GM18909 (cell line): ENCODE data around the gene DCC.

Source experiments
- ATAC-seq: cut with Tn5 transposase; IDR thresholded peaks from one replicate; pipeline ENCODE4 v1.9.1; 2021; ENCODE audit warnings: mild to moderate bottlenecking; ENCODE audit not compliant: unreplicated experiment, poor library complexity

DCC gene, protein sequence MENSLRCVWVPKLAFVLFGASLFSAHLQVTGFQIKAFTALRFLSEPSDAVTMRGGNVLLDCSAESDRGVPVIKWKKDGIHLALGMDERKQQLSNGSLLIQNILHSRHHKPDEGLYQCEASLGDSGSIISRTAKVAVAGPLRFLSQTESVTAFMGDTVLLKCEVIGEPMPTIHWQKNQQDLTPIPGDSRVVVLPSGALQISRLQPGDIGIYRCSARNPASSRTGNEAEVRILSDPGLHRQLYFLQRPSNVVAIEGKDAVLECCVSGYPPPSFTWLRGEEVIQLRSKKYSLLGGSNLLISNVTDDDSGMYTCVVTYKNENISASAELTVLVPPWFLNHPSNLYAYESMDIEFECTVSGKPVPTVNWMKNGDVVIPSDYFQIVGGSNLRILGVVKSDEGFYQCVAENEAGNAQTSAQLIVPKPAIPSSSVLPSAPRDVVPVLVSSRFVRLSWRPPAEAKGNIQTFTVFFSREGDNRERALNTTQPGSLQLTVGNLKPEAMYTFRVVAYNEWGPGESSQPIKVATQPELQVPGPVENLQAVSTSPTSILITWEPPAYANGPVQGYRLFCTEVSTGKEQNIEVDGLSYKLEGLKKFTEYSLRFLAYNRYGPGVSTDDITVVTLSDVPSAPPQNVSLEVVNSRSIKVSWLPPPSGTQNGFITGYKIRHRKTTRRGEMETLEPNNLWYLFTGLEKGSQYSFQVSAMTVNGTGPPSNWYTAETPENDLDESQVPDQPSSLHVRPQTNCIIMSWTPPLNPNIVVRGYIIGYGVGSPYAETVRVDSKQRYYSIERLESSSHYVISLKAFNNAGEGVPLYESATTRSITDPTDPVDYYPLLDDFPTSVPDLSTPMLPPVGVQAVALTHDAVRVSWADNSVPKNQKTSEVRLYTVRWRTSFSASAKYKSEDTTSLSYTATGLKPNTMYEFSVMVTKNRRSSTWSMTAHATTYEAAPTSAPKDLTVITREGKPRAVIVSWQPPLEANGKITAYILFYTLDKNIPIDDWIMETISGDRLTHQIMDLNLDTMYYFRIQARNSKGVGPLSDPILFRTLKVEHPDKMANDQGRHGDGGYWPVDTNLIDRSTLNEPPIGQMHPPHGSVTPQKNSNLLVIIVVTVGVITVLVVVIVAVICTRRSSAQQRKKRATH (N-terminal part only)

DNA sequence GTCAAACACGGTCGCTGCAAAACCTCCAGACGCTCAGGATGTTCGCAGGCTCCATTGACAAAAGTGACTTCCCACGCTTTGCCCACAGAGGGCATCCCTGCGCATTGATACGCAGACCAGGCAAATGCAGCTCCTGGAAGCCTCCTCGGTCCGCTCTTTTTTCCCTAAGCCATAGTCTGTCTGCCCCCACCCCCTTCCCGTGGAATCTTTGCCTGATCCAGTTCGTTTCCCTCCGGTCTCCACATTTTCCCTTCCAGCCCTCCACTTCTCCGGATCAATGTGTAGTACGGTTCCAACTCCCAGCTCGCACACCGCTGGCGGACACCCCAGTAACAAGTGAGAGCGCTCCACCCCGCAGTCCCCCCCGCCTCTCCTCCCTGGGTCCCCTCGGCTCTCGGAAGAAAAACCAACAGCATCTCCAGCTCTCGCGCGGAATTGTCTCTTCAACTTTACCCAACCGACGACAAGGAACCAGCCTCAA lies at the start of gene DCC:
TSS of gene DCC (plus strand) at position 307 of the 481 bp plus-strand sequence. CDS start 591 bp downstream, outside the sequence.
- peak; percentile 65 for ATAC-seq

DNA sequence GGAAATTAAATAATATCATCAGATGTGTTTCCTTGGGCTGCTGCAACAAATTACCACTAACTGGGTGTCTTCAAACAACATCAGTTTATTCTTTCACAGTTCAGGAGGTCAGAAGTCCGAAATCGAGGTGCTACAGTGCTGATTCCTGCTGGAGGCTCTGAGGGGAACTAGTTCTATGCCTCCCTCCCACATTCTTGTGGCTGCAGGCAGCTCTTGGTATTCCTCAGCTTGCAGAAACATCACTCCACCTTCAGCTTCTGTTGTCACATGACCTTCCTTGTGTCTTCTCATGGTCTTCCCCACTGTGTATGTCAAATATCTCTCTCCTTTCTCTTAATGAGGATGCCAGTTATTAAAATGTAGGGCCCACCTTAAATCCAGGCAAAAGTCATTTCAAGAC lies 29.3 kb upstream of the DCC start:
- no peak for ATAC-seq

DNA sequence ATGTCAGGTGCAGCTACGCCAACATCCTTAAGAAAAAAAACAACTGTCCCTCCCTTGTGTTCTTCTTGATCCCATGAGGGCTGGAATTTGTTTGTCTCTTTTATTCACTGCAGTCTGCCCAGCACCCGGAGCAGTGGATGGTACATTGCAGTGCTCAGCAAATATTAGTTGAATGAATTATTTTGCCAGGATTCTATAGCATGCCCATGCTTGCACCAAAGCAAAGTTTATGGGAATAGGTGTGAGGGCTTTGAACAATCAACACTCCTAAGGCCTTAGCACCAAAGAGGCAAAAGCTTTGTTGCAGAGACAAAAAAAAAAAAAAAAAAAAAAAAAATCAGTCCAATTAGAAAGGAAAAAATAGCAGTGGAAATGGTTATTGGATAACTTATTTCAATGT lies 28.7 kb upstream of the DCC start:
- no peak for ATAC-seq

- no peak for ATAC-seq
Measured at GRCh38 chr18:52312346-52312745, 27.7 kb upstream of the DCC start.

DNA sequence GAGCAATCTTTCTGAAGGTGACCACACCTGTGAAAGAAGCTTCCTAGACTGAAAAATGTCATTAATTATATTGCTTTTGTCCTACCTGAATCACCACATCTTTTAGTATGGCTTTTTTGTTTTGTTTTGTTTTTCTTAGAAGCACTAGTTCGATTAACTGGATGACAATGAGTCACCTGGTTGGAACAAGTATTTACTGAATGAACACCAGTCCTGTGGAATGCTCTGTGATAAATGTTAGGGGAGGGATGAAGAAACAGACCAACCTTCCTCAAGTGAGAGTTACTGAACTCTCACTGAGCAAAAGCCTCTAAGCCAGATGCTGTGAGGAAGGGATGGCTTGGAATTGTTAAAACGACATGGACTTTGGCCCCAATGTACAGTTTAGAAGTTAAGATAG lies 26.8 kb upstream of the DCC start:
- ATAC-seq: no peak

- ATAC-seq: no peak
Measured at GRCh38 chr18:52319424-52319983, 20.5 kb upstream of the DCC start.

- ATAC-seq: no peak
Measured at GRCh38 chr18:52322307-52322706, 17.7 kb upstream of the DCC start.

GRCh38 chr18:52323802-52324201 lies 16.2 kb upstream of the DCC start:
- no peak for ATAC-seq

- ATAC-seq: no peak
Measured at GRCh38 chr18:52325997-52326396, 14.0 kb upstream of the DCC start.

- no peak for ATAC-seq
Measured at GRCh38 chr18:52333860-52334259, 6.1 kb upstream of the DCC start.

DNA sequence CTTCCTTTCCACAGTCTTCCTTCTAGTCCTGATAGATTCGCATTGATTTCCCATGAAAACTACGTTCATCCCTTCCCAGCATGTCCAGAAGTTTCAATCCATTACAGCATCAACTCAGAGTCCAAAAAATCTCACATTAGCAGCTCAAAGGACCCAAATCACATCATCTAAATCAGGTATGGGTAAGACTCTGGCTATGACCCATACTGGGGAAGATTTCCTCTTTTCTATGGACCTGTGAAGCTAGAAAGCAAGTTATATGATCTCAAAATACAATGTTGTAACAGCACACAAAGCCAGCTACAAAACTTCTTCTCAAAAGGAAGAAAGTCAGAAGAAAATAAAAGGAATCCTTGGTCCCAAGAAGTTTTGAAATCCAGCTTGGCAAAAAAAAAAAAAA lies 5.7 kb upstream of the DCC start:
- no peak for ATAC-seq

DNA sequence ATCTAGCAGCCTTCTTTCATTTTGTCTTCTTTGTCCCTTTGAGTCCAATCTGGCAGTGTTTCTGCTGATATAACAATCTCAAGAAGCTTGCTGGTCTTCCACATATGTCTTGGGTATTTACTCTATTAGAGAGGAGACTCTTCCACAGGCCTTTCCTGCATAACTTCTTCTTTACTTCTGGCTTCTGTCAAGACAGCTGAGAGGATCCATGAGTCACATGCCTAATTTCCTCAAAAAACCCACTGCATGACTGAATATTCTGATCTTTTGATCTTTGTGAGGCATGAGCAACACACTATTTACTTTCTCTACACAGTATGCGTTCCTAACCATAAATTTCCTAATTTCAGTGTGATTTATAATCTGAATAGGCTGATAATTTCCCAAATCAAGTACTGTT lies 5.1 kb upstream of the DCC start:
- no peak for ATAC-seq

- ATAC-seq: no peak
Measured at GRCh38 chr18:52337276-52337675, 2.7 kb upstream of the DCC start.

GRCh38 chr18:52340406-52341102 lies 557 bp downstream of the DCC start:
- no peak for ATAC-seq

- ATAC-seq: no peak
Measured at GRCh38 chr18:52341103-52341432, 1.1 kb downstream of the DCC start.

GRCh38 chr18:52341608-52342381 lies 1.8 kb downstream of the DCC start:
- no peak for ATAC-seq

DNA sequence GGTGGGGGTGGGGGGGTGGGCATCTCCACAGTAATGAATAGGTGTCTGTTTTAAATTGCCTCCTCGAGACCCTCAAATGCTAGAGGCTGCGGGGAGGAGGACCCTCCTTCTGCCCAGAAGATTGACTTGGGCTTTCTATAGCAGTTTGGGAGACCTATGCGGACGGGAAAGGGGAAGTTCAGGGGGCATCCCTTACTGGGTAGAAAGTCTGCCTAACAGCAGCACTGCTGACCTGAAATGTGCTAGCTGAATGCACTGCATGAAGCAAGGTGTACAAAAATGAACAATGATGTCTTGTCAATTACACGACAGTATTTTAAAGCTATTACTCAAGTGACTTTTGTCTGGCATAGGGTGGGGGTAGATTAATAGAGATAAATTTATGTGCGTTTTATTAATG lies 2.5 kb downstream of the DCC start:
- no peak for ATAC-seq

DNA sequence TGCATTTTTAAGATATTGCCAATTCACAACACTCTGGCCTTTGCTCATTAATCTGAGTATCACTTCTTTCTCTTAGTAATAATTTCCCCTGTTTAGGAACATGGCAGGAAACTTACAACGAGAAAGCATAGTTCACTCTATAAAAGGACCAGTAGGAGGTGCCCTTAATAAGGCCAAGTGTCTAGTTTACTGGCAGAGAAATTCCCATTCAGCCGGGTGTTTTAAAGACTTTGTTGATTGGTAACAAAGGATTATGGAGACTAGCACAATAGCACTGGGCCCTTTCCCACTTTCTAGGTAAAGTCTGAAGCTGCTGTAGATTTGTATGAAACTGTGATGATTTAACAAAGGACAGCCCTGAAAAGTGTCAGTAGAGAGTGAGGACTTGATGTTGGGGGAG lies 3.1 kb downstream of the DCC start:
- ATAC-seq: no peak

GRCh38 chr18:52343731-52344340 lies 3.8 kb downstream of the DCC start:
- ATAC-seq: no peak
